DMS79 (cell line): ENCODE results near the gene TSPYL1.
"Not testable (repeated sequence)": the region's sequence is repeated elsewhere in the genome, so short reads cannot be mapped to it uniquely, and the experiment has no call there.

ENCODE experiments used
- DNase-seq: peaks from one replicate; lab custom pipeline; 2025; lab: John Stamatoyannopoulos, UW

Gene TSPYL1

GRCh38 chr6:116279232-116280160 lies at the start of gene TSPYL1:
TSPYL1 (minus strand) TSS chr6:116279930; CDS start chr6:116279830, 100 bp downstream.
- peak; percentile 94 for DNase-seq

DNA sequence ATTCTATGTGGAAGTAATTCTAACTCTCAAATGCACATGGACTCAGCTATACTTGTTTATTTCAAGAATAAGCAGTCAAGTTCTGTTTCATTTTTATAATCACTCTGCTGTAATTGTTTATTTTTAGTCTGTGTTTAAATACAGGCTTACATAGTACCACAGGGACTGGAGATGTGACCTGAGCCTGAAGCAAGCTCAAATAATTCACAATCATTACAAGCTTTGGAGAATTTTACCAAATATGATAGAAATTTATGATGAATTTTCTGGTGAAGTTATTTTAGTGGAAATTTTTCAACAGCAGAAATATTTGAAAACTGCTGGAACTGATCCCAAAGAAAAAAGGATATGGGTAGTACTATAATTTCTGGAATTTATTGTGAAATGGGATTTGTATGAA lies 49.4 kb upstream of the TSPYL1 start:
- DNase-seq: no peak

GRCh38 chr6:116328528-116328903 lies 48.8 kb upstream of the TSPYL1 start:
- DNase-seq: no peak

DNA sequence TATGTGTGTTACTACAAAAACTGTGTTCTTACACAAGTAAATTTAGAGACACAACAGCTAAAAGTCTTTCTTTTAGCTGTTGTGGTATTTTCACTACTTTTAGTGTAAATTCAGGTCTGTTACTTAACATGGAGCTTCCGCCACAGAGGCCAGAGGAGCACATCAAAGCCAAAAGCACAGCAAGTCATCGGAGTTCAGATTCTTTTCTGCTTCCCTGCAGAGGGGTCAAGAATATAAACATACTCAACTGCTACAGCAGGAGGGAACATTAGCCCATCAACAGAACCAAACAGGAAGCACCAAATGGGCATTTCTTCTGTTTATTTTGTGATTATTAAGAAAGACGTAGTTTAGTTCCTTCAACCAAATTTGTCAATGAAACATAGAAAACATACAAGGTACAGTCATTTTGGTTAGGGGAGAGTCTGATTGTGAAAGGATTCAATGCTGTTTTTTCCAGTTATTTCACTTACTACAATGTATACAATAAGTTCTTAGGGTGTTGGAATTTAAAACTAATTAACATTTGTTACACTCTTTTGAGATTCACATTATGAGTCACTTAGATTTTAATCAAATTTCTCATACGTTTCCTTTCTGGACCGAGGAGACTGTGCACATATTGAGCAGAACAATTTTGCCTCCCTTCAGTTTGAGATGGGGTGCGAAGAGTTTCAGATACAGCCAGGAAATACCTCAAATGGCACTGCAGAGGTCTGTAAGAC lies 48.2 kb upstream of the TSPYL1 start:
- DNase-seq: no peak

GRCh38 chr6:116326996-116327395 lies 47.3 kb upstream of the TSPYL1 start:
- DNase-seq: no peak

DNA sequence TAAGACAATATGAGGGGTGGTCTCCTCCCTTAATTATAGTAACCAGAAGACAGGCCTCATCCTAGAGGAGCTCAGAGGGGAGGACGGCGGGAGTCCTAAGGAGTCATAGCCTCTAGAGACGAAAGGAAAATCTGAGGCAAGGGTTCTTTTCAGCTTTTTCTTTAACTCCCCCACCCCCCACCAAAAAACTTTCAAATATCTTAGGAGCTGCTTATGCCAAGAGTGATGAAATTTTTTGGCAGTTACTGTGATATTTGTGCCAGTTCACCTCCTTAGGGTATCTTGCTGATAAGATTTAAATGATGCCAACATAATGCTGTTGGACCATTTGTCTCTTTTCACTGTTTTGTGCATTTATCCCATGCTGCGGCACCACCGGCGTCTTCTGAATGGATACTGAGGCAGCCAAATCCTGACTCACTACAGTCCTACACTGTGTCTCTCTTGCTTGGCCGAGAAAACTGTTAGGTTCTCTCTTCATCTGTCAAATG lies 46.5 kb upstream of the TSPYL1 start:
- DNase-seq: no peak

GRCh38 chr6:116325634-116326132 lies 46.0 kb upstream of the TSPYL1 start:
- not testable (repeated sequence) for DNase-seq

GRCh38 chr6:116323863-116324262 lies 44.1 kb upstream of the TSPYL1 start:
- no peak for DNase-seq

DNA sequence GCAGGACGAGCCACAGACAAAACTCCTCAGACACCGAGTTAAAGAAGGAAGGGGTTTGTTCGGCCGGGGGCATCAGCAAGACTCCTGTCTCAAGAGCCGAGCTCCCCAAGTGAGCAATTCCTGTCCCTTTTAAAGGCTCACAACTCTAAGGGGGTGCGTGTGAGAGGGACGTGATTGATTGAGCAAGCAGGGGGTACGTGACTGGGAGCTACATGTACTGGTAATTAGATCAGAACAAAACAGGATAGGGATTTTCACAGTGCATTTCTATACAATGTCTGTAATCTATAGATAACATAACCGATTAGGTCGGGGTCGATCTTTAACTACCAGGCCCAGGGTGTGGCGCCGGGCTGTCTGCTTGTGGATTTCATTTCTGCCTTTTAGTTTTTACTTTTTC lies 42.2 kb upstream of the TSPYL1 start:
- DNase-seq: not testable (repeated sequence)

GRCh38 chr6:116316772-116317467 lies 37.2 kb upstream of the TSPYL1 start:
- DNase-seq: no peak

DNA sequence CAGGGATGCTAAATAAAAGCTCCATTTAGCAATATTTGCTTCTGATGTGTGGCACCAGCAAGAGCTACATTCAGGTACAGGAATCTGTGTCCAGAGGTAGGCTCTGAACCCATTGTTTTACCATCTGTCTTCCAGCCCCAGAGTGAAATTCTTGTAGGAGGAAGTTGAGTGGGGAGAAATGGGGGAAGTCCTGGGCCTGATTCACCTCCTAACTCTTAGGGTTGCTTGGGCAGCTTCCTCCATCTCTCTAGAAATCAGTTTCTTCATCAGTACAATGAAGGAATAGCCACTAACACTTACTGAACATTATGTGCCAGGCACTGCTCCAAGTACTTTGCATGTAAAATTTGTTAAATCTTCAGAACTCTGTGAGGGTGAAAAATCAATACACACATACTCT lies 35.1 kb upstream of the TSPYL1 start:
- DNase-seq: no peak

DNA sequence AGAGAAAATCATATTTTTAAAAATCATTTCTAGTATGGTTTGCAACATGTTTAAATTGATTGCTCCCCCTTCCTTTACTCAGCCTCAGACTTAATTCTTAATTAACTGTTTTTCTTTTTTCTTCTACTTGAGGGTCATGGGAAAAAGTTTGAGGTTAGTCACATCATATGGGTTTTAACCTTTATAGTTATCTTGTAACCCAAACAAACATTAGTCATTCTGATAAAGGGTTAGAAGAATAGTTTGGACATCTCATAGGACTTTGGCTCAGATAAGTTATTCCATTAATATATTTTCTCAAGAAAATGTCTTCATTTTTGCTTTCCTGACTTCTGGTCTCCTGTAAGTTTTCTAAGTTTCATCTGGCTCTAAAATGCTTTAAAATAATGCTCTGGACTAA lies 34.5 kb upstream of the TSPYL1 start:
- no peak for DNase-seq

GRCh38 chr6:116313101-116313776 lies 33.5 kb upstream of the TSPYL1 start:
- DNase-seq: no peak

GRCh38 chr6:116309657-116310056 lies 29.9 kb upstream of the TSPYL1 start:
- DNase-seq: no peak

DNA sequence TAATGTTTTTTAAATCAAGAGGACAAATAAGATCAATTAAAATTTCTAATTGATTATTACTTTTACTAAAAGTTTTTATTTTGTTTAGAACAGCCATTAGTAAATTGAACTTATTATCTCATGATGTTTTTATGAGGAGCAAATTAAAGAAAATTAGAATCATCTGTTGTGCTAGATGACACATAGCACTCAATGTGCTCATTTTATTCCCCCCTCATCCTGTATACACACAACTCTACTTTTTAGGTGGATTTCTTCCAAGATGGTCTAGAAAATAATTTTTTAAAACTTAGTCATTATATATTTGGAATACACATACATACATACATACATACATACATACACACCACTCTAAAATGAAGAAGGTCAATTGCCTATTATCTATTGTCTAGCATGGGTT lies 29.3 kb upstream of the TSPYL1 start:
- DNase-seq: no peak

GRCh38 chr6:116307633-116308032 lies 27.9 kb upstream of the TSPYL1 start:
- DNase-seq: no peak

DNA sequence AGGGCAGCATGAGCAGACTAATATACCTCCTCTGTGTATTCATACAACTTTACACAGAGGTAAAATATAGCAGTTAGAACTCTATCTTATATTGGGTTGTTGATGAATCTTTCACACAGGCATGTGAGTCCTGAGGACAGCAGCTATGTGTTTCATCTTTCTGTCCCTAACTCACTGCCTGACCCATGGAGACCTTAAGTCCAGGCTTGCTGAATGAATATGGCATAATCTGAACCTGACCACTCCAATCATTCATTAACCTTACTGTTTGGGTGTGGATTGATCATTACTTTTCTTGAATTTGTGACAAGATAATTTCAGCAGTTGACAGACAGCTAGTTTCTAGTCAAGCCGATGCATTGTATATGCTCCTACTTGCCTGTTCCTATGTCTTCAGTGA lies 27.3 kb upstream of the TSPYL1 start:
- DNase-seq: no peak

DNA sequence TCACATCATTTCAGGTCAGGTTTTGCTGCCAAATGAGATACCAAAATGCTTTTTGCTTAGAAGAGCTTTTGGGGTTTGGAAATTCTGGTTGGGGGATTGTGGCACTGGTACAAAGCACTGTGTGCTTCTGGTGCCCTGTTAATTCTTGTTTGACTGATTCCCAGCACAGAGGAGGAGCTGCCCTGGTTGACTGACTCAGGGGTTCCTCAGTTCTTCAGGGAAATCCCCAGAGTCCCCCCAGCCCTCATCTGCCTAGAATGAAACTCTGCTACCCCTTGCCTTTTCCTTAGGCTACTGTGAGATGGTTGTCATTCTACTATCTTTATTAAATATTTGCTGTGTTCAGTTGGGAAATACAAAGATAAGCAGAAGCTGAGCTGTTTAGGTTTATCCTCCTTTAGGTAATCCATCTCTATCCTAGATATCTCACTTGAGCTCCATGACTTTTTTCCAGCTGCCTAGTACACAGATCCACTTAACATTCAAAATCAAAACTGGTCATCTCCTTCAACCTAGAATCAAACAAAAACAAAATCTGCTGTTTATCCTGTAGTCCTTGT lies 24.9 kb upstream of the TSPYL1 start:
- DNase-seq: no peak

GRCh38 chr6:116301104-116301503 lies 21.4 kb upstream of the TSPYL1 start:
- no peak for DNase-seq

GRCh38 chr6:116300566-116300965 lies 20.8 kb upstream of the TSPYL1 start:
- no peak for DNase-seq

DNA sequence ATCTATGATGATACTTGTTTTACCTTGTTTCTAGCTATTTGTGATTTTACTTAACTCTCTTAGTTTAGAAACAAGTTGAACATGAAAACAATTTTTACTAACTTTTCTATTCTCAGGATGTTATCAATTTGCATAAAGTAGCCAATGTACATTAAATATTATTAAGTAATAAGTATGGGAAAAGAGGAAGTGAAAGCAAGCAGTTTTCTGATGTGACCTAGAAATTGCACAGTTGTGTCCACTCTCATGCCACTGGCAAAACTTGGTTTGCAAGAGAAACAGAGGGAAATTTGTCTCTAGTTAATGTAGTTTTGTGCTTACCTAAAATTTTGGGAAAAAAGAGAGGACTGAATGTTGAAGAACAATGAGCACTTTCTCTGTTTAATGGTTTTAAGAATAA lies 19.2 kb upstream of the TSPYL1 start:
- no peak for DNase-seq
